ENCODE data around the gene RIMKLA.

The RIMKLA gene, protein sequence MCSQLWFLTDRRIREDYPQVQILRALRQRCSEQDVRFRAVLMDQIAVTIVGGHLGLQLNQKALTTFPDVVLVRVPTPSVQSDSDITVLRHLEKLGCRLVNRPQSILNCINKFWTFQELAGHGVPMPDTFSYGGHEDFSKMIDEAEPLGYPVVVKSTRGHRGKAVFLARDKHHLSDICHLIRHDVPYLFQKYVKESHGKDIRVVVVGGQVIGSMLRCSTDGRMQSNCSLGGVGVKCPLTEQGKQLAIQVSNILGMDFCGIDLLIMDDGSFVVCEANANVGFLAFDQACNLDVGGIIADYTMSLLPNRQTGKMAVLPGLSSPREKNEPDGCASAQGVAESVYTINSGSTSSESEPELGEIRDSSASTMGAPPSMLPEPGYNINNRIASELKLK

DNA sequence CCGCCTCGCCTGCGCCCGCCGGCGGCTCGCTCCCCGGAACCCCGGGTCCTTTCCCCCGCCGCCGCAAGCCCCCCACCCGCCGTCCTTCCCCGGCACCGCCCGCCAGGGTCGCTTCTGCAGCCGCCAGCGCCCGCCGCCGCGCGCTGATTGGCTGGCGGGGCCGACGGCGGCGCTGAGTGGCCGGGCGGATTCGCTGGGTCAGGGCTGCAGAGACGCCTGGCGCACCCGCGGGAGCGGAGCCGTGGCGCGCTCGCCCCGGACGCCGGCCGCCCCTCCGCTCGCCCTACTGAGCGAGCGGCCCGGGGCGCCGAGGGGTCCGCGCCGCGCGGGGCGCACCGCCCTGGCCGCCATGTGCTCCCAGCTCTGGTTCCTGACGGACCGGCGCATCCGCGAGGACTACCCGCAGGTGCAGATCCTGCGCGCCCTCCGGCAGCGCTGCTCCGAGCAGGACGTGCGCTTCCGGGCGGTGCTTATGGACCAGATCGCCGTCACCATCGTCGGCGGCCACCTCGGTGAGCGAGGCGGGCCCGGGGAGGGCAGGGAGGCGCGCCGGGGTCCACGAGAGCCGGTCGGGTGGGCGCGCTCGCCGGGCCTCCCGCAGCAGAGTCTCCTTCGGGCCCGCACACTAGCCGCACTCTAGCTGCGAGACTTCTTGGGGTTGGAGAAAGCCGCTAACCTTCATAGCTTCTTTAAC is at the start of gene RIMKLA:
Gene RIMKLA (plus strand): TSS at position 207 of the 694 bp plus-strand sequence. CDS start 143 bp downstream, at position 350.
- DNase-seq, result peak; percentile 1 to 72 (median 25)

DNA sequence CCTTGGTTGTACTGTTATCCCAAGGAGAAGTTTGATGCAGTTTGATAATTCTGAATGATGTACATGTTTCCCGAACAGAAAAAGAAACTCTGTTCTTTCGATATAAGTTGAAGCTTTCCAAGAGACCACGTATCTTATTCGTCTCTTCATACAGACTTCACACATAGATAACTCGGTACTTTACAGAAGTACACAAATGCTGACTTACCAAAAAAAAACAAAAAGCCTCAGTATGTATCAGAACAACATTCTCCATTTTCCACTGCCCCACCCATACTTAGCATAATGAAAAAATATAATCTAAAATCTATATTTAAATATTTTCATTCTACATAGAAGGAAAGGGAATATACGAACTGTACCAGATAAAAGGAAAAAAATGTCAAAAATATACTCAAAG is 47.7 kb upstream of the RIMKLA start:
- no peak for DNase-seq

DNA sequence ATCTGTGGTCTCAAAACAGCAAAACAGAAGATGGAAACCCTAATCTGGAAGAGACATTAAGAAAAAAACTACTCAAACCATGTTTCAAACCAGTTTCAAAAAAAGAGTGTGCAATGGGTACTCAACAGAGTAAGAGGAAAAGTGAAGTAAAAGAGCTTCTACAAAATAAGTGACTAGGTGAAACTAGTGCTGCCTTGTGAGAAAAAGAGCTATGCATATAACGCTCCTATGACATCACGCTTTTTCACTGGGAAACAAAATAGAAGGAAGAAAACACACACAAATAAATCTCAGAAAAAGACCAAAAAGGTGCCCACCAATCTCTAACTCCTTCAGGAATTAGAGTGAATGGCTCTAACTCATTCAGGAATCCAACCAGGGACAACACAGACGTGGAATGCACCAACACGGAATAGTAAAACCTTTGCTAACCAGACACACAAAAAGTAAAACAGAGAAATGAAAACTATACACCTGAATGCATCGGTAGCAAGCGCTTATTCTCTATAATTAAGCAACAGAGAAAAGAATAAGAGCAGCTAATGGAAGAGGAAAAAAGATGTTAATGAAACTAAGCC is 46.8 kb upstream of the RIMKLA start:
- DNase-seq, result no peak

DNA sequence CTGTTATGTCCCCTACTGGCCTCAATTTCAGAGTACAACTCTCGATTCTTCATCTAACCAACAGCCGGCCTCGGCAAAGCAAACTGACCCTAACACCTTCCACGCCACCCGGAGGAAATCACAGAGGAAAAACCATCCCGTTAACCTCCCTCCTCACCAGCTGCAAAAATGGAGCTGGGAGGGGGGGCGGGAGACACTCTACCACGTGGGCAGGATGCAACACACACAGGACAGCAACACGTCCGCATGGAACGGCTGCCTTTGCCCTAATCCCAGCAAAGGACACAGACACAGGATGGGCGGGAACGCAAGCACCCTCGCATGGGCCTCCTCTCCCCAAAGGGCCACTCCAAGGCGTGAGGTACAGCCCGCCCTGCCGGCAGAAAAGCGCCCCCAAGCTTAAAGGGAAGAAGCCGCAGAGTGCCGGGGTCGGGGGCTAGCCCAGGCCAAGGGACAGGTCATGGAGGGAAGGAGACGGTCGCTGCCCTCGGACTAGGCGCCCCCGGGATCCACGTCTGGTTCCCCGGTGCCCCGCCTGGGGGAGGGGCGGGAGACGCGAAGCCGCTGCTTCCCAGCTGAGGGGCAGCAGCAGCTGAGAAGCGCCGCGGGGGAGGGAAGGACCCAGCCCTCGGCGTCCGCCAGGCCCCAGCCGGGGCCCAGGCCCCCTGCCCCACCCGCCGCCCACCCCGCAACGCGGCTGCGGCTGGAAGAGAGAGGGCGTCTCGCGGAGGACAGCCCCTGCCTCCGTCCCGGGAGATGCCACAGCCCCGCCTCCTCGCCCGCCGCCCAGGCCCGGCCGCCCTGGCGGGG is 46.1 kb upstream of the RIMKLA start:
- DNase-seq, result peak in 13 of 14 donors; percentile 45 to 84 (median 69)

DNA sequence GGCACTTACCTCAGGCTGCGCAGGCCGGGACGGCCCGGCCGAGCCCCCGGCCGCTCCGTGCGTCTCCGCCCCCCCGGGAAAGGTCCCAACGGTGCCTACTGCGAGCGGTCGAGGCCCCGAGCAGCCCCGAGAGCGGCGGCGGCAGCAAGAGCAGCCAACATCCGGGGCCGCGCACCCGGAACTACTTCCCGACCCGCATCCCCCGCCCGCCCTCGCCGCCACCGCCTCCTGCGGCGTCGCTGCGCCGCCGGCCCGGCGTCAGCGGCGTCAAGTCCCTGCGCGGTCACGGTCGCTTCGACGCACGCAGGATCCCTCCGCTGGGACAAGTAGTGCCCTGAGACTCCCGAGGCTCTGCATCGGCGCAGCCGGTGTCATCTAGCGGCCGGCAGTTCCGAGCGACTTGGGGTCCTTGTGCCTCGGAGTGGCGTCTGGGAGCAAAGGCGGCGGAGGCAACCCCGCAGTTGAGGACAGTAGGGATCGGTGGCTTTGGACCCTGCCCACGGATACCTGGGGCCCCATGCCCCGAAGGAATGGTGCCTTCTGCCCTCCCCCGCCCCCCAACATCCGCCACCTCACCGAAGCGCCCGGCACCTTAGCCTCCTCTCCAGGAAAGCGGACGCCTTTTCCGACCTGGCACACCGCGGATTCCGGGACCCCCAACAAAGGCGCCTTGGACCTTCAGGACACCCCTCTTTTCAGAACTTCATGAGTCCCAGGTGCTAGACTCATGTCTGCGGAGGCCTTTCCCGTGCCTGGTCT is 45.4 kb upstream of the RIMKLA start, which contains the start of gene FOXJ3:
Gene FOXJ3 (minus strand): TSS at position 186 of the 759 bp plus-strand sequence. CDS start 24,142 bp downstream, outside the sequence.
- peak; percentile 41 to 94 (median 84) for DNase-seq

DNA sequence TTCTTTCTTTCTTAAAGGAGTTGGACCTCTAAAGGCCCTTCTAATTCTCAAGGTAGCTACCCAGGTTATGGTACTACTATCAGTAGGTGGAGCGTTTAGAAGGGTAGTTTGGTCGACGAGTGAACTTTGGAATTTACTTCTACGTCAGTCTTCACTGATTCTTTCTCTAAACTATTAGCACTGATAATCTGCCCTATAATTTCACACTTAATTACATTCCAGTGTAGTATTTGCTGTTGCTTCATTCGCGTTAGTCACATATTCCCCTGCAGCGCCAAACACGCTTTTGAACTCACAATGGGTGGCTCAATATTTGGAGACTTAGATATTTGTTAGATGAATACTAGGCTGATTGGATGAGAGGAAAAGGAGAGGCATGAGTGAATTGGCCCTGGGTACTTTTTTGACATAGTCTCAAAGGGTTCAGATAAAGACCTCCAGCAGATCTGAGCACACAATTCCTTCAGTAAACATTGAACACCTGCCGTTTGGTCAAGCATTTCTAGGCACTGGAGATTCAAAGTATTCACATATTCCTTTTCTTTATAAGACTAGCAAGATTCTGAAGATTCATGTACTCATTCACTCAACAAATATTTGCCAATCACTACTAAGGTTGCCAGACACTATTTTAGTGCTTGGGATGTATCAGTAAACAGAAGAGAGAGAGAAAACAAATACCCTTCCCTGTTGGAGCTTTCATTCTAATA is 44.6 kb upstream of the RIMKLA start:
- DNase-seq, result peak in 1 of 14 donors; percentile 17

DNA sequence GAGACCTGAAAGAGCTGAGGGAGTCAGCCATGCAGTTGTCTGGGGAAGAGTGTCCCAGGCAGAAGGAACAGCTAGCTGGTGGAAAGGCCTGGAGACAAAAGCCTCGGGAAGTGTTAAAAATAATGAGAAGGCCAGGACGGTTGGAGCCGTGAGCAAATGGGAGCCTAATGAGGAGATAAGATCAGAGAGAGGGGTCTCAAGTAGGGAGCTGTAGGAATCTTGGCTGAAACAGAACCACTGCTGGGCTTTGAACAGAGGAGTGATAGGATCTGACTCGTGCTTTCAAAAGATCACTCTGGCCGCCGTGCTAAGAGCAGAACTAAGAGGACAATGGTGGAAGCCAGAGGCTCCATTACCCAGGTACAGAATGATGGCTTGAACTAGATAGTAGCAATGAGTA is 43.6 kb upstream of the RIMKLA start:
- no peak for DNase-seq

DNA sequence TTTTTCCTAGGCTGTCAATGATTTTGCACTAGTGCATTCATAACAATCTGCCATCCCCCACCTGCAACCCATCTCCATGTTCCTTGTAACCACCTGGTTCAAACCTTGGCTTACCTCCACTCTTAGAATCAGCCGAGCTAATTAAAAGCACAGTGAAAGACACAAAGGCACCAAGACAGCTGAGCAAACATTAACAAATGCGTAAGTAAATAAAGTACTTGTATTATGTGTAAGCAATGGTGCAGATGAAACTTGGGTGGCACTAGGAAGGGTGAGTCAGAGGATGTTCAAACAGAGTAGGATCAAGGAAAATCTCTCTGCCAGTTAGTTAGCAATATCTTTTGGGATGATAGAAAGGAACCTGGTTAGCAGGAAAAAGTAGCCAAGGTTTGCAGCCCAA is 40.5 kb upstream of the RIMKLA start:
- DNase-seq, result no peak

DNA sequence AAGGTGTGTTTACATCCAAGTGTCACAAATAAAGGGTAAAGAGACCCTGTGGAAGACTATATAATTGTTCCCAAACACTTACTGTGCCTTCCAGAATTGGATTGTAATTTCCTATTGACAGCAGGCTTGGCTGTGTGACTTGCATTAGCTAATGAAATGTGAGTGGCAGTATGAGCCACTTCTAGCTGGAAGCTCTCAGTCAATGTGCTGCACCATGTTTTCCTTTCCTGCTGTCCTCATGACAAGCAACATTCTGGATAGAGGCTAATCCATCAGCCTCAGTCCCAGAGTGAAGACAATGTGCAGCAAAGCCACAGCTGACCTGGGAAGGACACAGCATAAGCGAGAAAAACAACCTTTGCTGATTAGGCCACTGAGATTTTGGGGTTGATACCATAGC is 39.7 kb upstream of the RIMKLA start:
- no peak for DNase-seq

DNA sequence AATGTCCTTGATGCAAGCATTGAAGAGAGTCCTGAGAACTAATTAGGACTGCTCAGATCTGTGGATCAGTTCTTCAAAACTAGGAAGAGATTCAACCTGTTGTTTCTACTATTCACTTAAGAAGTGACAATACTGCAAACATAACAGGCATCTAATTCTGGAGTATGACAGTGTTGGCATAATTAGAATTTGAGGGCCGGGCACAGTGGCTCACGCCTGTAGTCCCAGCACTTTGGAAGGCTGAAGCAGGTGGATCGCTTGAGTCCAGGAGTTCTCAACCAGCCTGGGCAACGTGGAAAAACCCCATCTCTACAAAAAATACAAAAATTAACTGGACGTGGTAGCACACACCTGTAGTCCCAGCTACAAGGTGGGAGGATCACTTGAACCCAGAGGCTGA is 37.5 kb upstream of the RIMKLA start:
- no peak for DNase-seq

DNA sequence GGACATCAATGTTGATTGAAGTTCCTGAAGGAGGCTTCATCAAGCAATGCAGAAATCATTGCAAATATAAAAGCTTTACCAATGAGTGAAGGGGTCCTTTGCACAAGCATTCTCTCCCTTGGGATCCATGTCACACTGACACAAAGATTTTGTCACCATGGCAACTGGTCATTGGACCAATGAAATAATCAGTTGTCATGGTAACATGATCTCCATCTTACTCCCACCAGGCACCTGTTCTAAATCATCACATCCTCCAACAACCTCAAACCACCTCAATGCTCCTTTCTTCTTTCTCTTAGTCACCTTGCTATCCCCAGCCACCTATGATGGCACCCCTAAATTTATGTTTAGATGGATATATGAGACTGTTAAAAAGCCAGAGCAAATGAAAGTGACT is 32.1 kb upstream of the RIMKLA start:
- DNase-seq, result no peak

DNA sequence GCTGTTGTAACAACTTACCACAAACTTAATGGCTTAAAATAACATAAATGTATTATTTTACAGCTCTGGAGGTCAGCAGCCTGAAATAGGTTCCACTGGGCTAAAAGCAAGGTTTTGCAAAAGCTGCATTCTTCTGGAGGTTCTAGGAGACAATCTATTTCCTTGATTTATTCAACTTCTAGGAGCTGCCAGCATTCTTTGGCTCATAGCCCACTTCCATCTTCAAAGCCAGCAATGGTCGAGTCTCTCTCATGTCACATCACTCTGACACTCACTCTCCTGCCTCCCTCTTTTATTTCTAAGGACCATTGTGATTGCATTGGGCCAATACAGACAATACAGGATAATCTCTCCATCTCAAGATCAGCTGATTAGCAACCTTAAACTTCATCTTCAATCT is 30.5 kb upstream of the RIMKLA start:
- DNase-seq, result no peak

DNA sequence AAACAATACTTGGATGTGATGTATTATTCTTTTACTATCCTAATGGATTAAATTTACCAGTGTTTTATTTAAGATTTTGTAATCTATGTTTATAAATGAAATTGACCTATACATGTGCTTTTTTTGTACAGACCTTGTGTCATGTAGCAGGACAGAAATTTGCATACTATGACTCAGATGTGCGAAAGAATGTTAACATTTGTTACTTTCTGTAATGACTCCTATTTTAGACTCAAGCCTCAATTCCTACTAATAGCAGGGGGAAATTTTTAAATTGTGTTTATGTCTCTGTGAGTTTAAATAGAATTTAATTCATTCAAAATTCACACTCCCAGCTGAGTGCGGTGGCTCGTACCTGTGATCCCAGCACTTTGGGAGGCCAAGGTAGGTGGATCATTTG is 21.8 kb upstream of the RIMKLA start:
- no peak for DNase-seq

DNA sequence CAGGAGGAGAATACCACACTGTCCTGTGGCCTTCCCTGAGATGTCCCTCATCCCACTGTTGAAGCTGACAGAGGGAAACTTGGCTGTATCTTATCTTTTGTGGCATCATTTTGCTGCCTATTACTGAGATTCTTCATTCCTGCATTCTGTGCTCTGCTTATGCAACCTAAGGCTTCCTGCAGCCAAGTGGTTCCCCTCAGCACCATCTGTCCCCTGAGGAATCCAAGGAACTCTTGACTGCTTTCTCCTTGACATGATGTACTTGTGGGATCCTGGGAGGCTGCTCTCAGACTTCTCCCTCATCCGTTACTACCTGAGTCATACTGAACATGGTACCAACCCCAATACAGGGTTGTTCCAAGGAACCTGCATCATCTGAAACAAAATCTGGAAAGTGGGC is 21.1 kb upstream of the RIMKLA start:
- DNase-seq, result no peak

DNA sequence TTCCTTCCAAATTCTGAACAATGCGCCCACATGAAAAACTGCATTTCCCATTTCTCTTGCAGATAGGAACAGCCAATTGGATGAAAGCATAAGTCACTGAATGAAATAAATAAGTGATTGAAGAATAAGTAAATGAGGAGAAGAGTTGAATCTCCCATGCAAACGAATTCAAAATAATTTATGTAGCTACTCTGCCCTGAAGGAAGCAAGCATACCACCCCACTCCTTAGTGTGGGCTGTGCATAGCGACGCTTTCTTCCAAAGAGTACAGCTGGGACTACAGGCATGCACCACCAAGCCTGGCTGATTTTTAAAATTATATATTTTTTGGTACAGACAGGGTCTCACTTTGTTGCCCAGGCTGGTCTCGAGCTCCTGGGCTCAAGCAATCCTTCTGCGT is 16.5 kb upstream of the RIMKLA start:
- no peak for DNase-seq

DNA sequence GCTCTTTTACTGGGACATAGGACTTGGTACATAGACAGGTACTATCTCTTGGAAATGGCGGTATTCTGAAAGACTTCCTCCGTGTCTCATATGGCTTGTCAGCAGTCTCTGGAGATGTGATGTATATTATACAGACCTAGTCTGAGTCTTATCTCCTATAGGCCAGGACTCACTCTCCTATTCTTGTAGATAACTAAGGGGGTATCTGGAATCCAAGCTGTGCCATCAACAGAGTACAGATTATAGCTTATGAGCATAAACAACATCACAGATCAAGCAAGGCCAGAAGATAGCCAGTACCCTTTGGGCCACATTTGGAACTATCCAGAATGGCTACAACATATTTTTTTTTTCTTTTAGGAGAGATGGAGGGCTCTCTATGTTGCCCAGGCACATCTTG is 16.1 kb upstream of the RIMKLA start:
- no peak for DNase-seq

DNA sequence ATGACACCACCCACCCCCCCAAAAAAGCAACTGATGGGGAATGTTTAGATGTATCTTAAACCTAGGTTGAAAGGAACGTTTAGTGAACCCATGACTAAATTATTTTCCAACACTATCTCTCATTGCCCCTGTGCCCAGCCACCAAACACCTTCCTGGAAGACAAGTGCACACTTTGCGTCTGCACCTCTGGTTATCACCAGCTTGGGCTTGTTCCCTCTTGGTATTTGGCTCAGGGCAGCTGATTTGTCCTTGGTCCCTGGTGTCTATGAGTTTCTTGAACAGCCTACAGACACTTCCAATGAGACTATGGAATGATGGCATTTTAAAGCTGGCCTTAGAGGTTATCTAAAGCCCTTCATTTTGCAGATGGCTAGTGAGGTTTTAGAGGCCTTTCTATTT is 15.5 kb upstream of the RIMKLA start:
- no peak for DNase-seq

DNA sequence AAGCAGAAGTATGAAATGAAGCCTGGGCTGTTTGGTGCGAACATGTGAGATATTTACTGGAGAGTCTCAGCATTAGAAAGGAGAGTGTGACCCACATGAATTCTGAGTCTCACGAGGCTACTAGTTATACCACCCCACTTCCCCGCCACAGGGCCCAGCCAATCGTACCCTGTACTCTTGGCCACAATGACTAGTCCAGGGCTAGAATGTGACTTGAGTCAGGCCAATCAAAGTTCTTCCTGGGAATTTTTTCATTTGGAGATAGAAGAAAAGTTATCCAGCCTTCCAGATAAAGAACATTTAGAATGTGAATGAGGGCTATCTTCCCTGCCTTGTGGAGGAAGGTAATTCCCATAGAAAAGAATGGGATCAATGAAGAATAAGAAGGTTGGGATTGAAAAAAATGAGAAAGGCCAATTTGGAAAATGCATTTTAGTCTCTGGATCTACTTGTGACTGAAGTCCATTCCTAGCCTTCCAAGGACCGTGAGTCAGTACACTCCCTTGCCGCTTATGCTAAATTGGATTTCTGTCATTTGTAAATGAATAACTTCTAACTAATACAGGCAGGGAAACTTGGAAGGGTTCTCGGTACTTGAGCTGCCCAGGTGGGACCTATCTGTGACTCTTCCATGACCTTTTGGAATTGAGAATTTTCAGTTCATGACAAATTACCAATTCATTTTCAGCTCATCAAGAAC is 12.3 kb upstream of the RIMKLA start:
- DNase-seq, result no peak

DNA sequence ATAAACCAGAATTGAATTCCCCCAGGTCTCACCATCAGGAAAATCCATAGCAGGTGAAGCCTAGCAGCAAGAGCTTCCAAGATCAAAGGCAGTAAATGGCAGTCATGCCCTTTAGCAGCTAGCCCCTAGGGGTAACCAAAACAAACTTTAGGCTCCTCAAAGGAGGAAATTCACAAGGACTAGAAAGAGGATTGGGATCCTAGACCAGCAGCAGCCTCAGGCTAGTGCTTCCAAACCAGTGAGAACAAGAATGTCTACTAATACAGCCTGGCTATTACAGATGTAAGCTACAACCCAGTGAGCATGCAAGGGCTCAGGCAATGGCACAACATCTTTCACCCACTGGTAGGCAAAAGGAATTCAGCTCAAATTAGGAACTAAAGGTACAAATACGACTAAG is 11.1 kb upstream of the RIMKLA start:
- no peak for DNase-seq

DNA sequence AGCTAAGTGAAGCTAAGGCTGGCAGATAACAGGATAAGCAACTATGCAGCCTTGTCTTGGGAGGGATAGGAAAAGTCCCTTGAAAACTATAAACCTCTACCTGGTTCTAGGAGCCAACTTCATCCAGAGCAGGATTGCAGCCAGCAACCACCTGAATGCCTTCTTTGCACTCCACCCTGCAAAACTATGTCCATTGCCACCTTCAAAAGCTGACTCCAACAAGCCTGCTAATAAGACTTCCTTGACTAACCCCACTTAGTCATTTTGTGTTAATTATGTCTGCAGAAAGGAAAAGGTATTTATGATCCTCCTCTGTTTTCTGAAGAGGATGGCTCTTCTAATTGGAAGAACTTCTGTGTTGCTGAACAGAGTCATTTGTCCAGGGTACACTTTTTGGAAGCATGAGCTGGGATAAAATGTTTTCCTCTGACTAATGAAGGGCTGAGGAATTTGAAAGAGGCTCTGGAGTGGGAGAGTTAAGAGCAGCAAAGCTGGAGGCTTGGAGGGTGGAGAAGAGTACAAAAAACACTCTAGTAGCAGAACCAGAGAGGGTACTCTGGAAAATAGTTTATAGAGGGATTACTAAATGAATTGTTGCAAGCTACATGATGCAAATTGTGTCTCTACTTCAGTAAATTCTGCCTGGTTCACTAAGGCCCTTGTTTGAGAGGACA is 9.6 kb upstream of the RIMKLA start:
- no peak for DNase-seq

All from C1 segment of cervical spinal cord (tissue), 14 donors.